Measurements from ENCODE around the gene GALC.

DNA sequence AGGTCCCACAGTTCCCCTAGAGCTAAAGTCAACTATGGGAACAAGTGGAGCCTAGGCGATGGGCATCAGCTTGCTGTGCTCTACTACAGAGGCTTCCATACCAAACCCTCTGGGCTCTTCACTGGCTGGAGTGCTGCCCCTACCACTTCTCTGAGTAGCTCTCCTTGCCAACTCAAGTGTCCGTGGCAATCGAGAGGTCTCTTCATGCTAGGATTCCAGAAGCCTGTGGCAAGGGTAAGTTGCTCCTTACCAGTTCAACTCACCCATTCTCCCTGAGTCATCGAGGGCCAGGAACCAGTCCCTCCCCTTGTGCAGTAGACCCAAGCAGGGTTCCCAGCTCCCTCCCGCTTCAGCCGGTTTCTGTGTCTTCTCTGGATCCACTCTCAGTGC is 76.1 kb downstream of the GALC start:
- TF ChIP-seq EZH2phosphoT487 (IDR thresholded peaks at IDR 0.05; ENCODE audit: insufficient read depth, low read depth): no peak
- TF ChIP-seq EZH2 (IDR thresholded peaks at IDR 0.05; ENCODE audit: insufficient read depth, poor library complexity, severe bottlenecking): no peak

Data from GM23248 (cell line).